RWPE1 (cell line): ENCODE results near the gene PSMD13.

Experiments used
- CTCF ChIA-PET: fragments of 350-600 bp; sonication (Branson Sonifier 250); formaldehyde crosslinking; extraction: SDS; loops from one replicate; lab custom pipeline; 2021; lab: Yijun Ruan, JAX
- POLR2A ChIA-PET: fragments of 400-600 bp; formaldehyde crosslinking; extraction: SDS; loops from one replicate; lab custom pipeline; 2020; ENCODE audit warnings: antibody characterized with exemption; ENCODE audit not compliant: low non-redundant PET; lab: Yijun Ruan, JAX
- DNase-seq: peaks from one replicate; pipeline ENCODE4 v3.0.0; 2012; ENCODE audit warnings: low spot score
- H3K27ac ChIP-seq: fragments of 450-650 bp; 2 replicates; pipeline ENCODE4 v1.5.1; 2017
- TF ChIP-seq, protein P1 (sequence below): fragments of 450-650 bp; conservative IDR thresholded peaks from 2 replicates; pipeline ENCODE4 v1.5.1; 2017; ENCODE audit warnings: low read depth, mild to moderate bottlenecking

Gene PSMD13

DNA sequence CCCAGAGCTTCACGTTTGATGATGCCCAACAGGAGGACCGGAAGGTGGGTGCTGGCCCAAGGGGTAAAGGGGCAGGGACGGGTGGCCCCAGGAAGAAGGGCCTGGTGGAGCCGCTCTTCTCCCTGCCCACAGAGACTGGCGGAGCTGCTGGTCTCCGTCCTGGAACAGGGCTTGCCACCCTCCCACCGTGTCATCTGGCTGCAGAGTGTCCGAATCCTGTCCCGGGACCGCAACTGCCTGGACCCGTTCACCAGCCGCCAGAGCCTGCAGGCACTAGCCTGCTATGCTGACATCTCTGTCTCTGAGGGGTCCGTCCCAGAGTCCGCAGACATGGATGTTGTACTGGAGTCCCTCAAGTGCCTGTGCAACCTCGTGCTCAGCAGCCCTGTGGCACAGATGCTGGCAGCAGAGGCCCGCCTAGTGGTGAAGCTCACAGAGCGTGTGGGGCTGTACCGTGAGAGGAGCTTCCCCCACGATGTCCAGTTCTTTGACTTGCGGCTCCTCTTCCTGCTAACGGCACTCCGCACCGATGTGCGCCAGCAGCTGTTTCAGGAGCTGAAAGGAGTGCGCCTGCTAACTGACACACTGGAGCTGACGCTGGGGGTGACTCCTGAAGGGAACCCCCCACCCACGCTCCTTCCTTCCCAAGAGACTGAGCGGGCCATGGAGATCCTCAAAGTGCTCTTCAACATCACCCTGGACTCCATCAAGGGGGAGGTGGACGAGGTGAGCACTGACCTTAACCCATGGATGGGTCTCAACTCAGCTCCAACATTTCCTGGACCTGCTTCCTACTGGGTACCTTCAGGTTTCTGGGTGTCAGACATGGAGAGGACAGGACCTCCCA lies 27.3 kb upstream of the PSMD13 start:
- no peak for DNase-seq
- H3K27ac ChIP-seq: peak overlapping the region; percentile 99
- TF ChIP-seq, protein P1, sequence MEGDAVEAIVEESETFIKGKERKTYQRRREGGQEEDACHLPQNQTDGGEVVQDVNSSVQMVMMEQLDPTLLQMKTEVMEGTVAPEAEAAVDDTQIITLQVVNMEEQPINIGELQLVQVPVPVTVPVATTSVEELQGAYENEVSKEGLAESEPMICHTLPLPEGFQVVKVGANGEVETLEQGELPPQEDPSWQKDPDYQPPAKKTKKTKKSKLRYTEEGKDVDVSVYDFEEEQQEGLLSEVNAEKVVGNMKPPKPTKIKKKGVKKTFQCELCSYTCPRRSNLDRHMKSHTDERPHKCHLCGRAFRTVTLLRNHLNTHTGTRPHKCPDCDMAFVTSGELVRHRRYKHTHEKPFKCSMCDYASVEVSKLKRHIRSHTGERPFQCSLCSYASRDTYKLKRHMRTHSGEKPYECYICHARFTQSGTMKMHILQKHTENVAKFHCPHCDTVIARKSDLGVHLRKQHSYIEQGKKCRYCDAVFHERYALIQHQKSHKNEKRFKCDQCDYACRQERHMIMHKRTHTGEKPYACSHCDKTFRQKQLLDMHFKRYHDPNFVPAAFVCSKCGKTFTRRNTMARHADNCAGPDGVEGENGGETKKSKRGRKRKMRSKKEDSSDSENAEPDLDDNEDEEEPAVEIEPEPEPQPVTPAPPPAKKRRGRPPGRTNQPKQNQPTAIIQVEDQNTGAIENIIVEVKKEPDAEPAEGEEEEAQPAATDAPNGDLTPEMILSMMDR: no peak
- ChIA-PET POLR2A (no interaction called here), CTCF (interaction anchor here (0.6 kb wide), 1 partner anchor 20 kb away, joined by 3 read pairs; no protein-coding TSS in a partner anchor)

DNA sequence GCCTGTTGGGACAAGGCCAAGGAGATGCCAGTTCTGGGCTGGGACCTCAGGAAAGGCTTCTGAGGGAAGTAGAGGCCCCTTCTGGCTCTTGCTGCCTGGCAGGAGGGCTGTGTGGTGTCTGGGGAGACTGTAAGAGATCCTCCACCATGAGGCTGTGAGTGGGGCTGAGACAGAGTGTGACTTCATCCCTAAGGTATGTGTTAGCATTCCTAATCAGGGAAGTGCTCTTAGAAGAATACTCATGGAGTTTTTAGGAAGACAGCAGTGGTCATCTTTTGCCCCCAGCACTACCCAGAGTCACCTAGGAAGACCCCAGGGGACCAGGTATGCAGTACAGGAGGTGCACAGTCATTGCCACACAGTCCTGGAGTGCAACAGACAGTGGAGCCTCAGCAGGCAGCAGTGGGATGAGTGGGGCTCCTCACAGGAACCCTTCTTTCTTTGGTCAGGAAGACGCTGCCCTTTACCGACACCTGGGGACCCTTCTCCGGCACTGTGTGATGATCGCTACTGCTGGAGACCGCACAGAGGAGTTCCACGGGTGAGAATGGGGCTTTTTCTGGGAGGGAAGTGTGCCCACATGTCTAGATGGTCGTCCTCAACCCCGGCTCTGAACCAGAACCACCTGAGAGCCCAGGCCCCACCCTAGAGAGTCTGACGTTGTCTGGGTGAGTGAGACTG lies 26.5 kb upstream of the PSMD13 start:
- TF ChIP-seq, protein P1: no peak
- DNase-seq: peak; percentile 64
- peak overlapping the region; percentile 99 for H3K27ac ChIP-seq
- ChIA-PET CTCF (interaction anchor here (0.6 kb wide), 1 partner anchor 20 kb away, joined by 3 read pairs; no protein-coding TSS in a partner anchor), POLR2A (no interaction called here)

DNA sequence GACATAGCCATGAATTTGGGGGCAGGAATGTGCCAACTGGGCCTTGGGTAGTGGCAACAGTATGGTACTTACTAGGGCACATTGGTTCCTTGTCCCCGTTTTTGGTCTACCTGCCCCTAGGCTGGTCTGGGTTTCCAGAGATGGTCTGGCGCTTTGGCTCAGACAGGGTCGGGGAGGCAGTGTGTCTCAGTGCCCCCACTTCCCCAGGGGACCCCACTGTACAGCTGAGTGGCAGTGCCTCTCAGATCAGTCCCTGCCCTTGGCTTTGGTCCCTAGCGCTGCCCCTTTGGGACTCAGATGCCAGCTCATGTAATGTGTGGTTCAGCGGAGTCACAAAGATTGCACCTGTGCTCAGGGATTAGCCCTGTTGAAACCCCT lies 26.0 kb upstream of the PSMD13 start:
- POLR2A ChIA-PET: no interaction called here
- TF ChIP-seq, protein P1: no peak
- DNase-seq: no peak
- CTCF ChIA-PET: no interaction called here
- H3K27ac ChIP-seq: peak overlapping the region; percentile 99

DNA sequence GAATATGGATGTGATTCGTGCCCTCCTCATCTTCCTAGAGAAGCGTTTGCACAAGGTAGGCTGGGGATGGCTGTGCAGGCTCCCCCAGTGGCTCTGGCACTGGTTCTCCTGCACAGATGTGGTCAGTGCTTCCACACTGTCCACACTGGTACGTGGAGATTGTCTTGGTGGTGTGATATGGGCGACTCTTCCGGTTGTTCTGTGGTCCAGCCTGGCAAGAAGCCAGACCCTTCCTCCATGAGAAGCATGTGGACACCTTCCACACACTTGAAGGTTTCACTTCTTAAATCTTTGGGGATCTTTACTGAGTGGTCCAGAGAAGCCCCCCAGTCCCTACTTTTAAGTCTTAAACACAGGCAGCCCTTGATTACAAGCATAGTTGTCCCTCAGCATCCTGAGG lies 25.5 kb upstream of the PSMD13 start:
- no peak for DNase-seq
- ChIA-PET CTCF (interaction anchor here (0.6 kb wide), 1 partner anchor 93 kb away, joined by 6 read pairs; no protein-coding TSS in a partner anchor), POLR2A (no interaction called here)
- H3K27ac ChIP-seq: peak overlapping the region; percentile 99
- TF ChIP-seq, protein P1: no peak

DNA sequence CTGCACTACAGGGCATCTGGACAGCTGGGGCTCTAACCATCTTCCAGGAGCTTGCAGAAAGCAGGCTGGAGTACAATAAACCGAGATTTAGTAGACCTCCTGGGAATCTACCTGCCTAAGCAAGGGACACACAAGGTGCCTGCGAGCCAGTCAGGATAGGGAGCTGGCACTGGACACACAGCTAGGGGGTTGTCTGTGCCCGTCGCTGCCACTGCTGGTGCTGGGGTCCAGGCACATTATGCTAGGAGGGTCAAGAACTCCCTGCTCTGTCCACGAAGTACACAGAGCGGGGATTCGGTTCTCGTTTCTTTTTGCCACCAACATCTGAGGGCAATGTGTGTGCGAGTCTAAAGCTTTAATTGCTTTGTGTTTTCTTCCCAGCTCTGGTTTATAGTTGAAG lies 25.0 kb upstream of the PSMD13 start:
- DNase-seq: no peak
- TF ChIP-seq, protein P1: no peak
- CTCF ChIA-PET: interaction anchor here (0.6 kb wide), 2 partner anchors 8 to 93 kb away, joined by 3 to 6 read pairs; no protein-coding TSS in a partner anchor
- POLR2A ChIA-PET: no interaction called here
- H3K27ac ChIP-seq: no peak overlapping the region; the same call in 1 of the 2 replicates
